HG03103 (cell line): ENCODE measurements around the gene LTB4R2.
A peak's percentile ranks its signal among the peaks of the same experiment; 100 is the strongest.

ENCODE experiments used
- ATAC-seq: cut with Tn5 transposase; IDR thresholded peaks from one replicate; pipeline ENCODE4 v1.9.1; 2021; ENCODE audit warnings: low read depth; ENCODE audit not compliant: unreplicated experiment

The LTB4R2 gene

DNA sequence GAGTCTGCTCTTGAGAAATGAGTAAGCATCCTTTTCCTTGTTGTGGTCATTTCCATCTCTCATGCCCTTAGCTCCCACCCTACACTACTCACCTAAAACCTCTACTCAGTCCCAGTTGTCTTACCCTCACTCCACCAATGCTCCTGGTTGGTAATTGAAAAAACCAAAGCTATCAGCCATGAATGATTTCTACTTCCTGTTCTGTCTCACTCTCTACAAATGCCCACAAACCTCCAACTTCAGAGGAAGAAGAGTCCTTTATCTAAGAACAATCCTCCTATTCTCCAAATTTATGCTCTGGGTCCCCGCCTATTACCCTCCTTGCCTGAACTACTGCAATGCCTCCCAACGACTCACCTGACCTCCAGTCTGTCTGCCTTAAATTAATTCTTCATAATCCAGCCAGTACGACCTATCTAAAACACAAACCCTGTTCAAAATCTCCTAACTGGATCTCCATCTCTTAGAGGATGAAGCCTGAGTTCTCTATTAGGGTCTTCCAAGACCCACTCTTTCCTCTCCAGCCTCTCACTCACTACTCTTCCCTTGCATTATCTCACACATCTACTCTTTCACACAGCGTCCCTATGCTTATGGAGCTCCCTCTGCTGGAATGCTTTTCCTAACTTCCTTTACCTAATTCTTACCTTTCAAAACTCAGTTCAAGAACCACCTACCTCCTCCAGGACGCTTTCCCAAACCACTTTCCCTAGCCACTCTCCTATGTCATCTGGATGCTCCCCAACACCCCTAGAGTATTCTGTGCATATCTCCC is 12.6 kb upstream of the LTB4R2 start:
- ATAC-seq = peak; percentile 24

DNA sequence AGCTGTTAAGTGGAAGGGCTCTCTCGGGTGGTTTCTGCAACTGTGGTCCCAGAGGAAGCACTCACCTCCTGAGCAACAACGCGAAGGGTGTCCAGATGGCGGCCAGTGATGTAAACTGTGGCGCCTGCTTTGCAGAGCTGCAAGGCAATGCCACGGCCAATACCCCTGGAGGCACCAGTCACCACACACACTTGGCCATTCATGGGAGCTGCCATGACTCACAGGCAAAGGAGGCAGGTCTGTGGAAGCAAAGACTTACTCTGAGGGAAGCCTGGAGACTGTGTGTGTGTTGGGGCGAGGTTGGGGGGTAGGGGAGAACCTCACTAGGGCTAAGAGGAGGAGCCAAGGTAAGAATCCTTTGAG is 11.1 kb upstream of the LTB4R2 start:
- no peak for ATAC-seq

DNA sequence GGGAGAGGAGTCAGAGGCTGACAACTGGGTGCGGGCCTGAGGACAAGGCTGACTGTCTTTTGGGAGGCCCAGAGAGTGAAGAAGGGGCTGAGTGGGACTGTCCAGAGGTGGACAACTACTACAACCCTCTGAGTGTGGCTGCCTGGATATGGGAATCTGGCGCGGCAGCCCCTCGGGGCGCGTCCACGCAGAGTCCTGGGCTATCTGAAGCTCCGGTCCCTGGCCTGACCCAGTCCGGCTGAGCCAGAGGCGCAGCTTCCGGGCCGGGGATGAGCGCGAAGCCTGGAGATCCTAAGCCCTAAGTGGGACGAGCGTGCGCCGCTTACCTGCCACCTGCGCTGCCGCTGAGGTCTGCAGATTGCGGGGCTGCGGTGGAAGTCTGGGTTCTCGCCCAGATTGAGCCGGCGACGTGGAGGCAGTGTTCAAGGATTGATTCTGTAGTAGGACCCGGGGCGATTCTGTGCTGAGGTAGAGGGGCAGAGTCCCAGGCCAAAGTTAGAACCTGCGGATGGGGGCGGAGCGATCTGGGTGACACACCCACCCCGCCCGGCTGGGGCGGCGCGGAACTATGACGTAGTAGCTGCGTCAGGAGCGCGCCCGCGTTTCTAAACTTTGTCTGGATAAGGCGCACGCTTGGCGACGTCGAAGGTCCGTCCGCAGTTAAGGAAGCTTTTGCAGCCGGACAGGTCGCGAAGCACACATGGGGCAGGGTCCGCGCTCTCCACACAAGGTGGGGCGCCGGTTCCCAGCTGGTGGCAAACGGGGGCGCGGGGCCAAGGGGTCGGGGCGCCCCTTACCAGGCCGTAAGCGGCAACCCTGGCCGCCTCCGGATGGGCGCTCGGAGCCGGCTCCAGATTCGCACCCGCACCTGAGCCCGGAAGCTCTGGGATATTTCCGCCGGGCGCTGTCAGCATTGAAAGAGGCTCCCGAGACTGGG is 10.4 kb upstream of the LTB4R2 start, which contains the start of the genes DHRS1 and NOP9:
Gene DHRS1, minus strand, starts transcription at position 526 of the 937 bp plus-strand sequence. CDS start 674 bp downstream, outside the sequence.
Gene NOP9, plus strand, starts transcription at position 596 of the 937 bp plus-strand sequence. Its CDS starts 105 bp downstream, at position 701.
- peak; percentile 53 for ATAC-seq

DNA sequence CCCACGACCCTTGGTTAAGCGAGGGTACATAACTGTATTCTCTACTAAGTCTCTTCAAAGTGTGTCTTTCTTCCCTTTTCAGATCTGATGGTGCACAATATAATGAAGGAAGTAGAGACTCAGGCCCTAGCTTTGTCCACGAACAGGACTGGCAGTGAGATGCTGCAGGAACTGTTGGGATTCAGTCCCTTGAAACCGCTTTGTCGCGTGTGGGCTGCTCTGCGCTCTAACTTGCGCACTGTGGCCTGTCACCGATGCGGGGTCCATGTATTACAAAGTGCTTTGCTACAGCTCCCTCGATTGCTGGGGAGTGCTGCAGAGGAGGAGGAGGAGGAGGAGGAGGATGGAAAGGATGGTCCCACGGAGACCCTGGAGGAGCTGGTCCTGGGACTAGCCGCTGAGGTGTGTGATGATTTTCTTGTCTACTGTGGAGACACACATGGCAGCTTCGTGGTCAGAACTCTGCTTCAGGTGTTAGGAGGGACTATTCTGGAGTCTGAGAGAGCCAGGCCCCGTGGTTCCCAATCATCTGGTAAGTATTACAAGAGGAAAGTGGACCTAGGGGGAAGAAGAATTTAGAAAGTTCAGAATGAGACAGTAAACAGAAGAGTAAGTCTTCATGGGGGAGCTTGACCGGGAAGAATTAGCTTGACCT is 9.5 kb upstream of the LTB4R2 start:
- no peak for ATAC-seq

DNA sequence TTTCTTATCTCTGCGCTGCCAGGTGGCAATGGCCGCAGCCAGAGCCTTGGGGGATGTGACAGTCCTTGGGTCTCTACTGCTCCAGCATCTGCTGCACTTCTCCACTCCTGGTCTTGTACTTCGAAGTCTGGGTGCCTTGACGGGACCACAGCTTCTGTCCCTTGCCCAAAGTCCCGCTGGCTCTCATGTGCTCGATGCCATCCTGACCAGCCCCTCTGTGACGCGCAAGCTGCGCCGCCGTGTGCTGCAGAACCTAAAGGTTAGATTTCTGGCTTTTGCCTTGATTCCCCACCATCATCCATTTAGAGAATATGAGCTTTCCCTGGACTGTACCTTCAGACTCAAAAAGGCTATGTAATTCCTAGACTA is 5.9 kb upstream of the LTB4R2 start:
- no peak for ATAC-seq

DNA sequence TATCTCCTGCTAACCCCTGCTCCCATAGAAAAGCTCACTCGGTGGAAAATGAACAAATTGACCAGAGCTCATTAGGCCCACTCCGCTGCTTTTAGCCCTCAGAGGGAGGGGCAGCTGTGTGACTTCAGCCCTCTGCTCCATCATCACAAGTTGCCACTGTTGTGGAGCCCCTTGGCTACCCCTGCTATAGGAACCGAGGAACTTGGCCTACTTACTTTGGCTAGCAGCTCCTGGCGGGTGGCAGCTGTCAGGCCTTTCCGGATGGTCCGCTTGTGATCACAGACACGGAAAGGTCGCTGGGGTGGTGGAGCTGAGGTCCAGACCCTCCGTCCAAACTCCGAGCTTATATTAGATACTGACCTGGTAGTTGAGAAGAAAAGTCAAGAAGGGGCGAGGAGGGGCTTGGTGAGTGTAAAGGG is 2.8 kb upstream of the LTB4R2 start:
- no peak for ATAC-seq

DNA sequence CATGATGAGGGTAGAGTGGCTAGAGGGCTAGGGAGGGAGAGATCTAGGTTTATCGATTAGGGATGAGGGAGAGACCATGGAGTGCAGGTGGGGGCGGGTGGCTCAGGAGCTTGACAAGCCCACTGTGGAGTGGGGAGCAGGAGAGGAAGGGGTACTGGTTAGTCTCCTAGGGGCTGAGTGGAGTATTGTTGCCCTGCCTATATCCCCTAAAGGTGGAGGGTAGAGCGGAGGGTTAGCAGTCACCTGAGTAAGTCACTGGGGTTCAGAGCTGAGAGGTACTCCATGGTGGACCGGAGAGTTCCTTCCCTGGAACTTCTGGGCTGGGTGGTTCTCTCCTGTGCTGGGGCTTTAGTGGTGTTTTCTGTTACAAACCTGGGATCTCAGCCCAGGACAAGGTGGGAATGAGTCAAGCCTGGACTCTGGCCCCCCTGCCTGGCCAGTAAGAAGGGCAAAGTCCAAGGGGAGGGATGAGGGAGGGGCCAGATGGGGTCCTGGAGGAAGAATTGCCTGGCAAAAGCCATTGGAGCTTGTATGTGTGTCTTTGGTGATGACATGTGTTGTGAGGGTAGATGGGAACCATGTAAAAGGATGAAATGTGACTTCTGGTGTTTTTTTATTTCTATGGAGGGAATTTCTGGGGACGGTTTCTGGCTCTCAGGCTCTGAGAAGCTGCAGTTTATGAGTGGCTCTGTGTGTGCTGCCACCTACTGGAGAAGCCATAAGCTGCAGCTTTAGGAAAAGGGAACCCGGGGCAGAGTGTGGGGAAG is 2.2 kb upstream of the LTB4R2 start, which contains the start of gene CIDEB:
Gene CIDEB, minus strand, starts transcription at position 403 of the 767 bp plus-strand sequence. Its CDS starts 119 bp downstream, at position 284.
- ATAC-seq = no peak

DNA sequence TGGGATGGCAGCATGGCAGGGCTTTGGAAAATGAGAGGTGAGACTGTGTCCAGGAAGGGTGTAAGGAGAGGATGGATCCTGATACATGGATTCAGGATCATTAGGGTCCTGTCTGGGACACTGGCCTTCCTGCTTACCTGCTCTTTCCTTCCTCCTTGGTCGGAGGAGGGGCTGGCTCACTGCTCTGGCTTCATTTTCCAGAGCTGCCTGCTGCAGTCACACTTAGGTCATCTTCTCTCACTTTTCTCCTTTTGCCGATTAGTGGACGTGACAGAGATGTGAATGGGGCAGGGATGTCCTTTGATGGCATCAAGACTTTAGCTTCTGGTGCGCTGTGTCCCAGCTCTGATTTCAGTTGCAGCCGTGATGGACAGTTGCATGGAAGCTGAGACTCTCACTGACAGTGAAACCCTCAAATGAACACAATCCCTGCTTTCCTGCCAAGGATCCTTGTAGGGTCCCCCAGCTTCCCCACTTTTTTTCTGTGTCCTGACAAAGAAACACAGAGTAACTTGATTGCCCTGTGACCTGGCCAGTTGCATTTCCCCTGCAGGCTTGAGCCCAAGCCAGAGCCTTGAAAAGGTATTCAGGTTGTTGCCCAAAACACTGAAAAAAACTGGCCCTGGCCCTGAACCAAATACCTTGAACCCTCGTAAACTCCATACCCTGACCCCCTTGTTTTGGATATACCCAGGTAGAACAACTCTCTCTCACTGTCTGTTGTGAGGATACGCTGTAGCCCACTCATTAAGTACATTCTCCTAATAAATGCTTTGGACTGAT is 1.4 kb upstream of the LTB4R2 start:
- no peak for ATAC-seq

DNA sequence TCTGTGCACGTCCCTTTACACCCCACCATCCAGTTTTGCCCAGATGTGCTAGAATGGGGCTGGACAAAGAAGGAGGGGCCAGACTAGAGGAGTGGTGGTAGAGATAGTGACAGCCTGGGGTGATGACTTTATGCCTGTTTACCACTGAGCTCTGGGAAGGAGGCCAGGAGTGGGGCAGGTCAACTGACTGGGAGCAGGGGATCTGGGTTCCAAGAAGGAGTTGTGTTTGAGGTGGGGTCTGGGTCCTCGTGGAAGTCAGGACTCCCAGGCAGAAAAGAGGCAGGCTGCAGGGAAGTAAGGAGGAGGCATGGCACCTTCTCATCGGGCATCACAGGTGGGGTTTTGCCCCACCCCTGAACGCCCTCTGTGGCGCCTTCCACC is 315 bp downstream of the LTB4R2 start:
- ATAC-seq = no peak

DNA sequence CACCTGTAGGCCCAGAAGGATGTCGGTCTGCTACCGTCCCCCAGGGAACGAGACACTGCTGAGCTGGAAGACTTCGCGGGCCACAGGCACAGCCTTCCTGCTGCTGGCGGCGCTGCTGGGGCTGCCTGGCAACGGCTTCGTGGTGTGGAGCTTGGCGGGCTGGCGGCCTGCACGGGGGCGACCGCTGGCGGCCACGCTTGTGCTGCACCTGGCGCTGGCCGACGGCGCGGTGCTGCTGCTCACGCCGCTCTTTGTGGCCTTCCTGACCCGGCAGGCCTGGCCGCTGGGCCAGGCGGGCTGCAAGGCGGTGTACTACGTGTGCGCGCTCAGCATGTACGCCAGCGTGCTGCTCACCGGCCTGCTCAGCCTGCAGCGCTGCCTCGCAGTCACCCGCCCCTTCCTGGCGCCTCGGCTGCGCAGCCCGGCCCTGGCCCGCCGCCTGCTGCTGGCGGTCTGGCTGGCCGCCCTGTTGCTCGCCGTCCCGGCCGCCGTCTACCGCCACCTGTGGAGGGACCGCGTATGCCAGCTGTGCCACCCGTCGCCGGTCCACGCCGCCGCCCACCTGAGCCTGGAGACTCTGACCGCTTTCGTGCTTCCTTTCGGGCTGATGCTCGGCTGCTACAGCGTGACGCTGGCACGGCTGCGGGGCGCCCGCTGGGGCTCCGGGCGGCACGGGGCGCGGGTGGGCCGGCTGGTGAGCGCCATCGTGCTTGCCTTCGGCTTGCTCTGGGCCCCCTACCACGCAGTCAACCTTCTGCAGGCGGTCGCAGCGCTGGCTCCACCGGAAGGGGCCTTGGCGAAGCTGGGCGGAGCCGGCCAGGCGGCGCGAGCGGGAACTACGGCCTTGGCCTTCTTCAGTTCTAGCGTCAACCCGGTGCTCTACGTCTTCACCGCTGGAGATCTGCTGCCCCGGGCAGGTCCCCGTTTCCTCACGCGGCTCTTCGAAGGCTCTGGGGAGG is 985 bp downstream of the LTB4R2 start, which contains the start of gene LTB4R:
Gene LTB4R, plus strand, starts transcription at position 857 of the 959 bp plus-strand sequence. CDS start 4,150 bp downstream, outside the sequence.
- ATAC-seq = peak; percentile 59

DNA sequence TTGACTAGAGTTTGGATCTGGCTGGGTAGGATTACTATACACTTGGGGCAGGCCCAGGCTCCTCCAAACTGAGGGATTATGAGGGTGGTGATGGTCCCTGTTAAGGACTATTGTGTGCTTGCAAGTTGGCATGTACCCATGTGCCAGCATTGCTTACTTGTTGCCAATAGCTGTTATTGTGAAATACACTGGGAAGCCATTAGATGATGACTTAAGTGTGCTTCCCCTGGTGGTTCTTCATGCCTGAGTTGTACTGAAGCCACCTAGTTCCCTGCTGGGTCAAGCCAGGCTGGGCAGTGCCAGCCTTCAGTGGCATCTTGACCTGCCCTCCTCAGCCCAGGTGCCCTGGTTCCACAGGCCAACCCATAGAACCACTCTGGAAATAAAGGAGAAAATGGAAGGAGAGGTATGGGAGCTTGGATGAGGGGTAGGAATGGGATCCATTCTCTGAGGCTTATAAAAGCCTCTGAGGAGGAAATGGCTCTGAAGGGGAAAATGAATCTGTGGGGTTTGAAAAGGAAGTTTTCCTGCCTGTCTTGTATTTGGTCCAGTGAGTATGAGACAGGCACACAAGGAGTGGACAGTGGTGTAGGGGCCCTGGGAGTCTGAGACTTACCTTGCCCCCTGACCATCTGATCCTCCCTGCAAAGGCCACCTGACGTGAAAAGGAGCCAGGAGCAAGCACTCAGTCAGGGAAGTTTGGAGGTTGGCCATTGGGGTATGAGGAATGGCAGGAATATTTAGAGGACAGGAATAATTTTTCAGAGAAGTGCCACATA is 2.1 kb downstream of the LTB4R2 start:
- ATAC-seq = no peak

DNA sequence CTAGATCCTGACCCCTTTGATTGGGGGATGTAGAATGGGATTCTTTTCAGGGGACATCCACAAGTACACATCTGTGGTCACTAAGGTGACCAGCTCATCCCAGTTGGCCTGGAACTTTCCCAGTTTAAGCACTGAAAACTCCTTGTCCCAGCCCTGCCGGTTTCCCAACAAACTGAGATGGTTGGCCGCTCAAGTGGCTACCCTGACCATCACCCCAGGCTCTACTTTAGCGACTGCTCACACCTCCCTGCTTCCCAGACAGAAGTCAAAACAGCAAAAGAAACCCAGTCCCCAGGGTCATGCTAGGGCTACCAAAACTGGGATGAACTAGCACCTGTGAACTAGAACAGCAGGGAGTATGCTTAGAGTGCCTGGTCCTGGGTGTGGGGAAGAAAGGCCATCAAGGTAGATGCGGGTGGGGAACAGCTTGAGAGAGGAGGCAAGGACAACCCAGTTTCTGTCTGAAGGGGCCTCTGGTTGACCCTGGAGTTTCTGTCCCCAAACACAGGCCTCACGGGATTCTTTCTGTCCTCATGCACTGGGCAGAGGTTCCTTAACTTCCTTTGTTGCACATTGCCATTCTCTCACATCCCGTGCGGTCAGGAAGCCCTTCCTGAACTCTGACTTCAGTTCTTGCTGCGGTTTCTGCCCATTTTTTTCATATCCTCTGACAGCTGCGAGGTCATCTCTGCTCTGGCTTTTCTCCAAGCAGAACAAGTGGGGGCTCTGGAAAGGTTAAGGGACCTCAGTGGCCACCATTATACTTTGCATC is 3.0 kb downstream of the LTB4R2 start:
- no peak for ATAC-seq

DNA sequence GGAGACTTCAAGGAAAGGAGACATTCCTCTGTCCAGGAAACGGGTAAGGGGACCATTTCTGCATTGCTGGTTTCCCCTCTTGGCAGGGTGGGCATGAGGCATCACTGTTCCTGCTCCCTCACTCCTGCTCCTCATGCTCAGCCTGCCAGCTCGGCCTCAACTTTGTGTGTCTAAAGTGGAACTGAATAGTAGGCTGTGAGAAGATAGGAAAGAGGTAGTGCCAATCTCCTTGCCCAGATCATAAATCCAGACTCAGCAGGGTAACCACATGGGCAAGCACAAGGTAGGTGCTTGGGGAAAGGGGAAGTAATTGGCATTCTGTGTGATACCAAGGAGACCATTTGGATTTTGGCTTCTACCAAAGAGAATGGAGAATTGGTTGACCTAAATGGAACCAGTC is 4.0 kb downstream of the LTB4R2 start:
- ATAC-seq = no peak

DNA sequence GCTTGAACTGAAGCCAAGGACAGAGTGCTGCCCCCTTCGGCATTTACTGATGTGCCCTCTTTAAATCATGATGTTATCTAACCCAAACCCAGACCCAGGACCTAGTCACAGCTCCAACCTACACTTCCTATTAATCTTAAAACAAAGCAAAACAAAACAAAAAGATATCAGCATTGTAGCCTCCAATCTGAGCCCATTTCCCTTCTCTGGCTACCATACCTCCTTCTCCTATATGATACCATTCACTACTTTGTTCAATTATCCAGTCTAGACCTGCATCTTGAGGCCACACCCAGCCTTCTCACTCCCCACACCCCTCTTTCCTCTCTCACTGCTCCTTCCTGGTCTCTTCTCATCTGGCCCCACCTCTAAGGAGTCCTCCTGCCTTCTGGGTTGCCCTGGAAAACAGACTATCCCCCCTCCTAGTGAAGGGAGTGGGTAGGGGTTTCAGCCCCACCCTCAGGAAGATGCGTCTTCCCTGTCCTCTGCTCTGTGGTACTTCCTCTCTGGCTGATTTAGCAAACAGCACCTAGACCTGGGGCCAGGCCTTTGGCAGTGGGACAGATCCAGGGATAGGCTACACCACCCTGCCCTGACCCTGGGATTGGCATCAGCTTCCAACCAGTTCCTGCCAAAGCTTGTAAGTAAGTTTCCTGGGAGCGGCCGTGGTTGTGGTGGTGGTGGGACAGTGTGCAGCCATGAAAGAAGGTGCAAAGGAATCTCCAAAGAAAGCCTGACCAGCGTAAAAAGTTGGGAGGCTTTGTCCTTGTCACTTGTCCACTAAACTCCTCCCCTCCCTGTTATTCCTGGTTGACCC is 4.6 kb downstream of the LTB4R2 start:
- no peak for ATAC-seq

DNA sequence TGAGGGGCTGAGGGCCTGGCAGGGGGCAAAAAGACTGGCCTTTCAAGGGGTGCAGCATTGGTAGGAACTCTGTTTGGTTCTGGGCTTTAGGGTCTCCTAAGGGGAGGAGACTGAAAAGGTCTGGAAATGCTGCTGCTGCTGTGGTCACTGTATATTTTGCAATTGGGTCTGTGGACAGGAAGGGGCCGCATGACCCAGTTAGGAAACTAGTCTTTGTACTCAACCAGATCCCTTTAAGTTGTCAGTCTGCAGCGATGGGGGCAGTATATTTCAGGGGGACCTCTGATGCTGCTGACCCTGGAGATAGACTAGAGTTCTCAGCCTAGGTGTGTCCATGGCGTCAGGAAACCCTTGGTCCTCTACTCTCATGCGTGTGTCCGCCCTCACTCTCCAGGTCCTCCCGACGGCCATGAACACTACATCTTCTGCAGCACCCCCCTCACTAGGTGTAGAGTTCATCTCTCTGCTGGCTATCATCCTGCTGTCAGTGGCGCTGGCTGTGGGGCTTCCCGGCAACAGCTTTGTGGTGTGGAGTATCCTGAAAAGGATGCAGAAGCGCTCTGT is 5.4 kb downstream of the LTB4R2 start:
- no peak for ATAC-seq
